ENCODE measurements around the gene ABCA13.
"Not testable (repeated sequence)": the region's sequence is repeated elsewhere in the genome, so short reads cannot be mapped to it uniquely, and the experiment has no call there.

The ABCA13 gene

DNA sequence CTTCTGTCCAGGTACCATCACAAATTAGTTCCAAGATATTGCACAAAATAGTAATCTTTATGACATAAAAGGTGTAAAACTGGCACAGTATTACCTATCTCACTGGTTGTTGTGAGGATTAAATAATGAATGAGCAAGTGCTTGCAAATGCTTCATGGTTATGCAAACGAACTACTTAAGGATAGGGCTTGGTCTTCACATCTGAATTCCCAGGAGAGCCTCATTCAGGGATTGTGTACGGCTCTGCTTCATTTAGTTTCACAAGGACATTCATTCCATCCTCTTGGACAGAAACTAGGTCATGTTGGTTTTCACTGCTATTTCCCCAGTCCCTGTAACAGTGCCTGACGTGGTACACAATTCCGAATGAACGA is 12.1 kb downstream of the ABCA13 start:
- Histone ChIP-seq H3K27ac (no peak overlapping the region), H3K4me1 (no peaks in the 10 kb centered on the region), H3K27me3 (no peaks in the 10 kb centered on the region), H3K4me3 (no peak overlapping the region), H3K9me3 (no peaks in the 10 kb centered on the region), H3K36me3 (no peaks in the 10 kb centered on the region)
- DNase-seq: no peak
- intact Hi-C loops (cut with DNase I; ENCODE audit: low total_unique reads): no loop called here
- TF ChIP-seq CTCF (IDR thresholded peaks at IDR 0.05): no peak

DNA sequence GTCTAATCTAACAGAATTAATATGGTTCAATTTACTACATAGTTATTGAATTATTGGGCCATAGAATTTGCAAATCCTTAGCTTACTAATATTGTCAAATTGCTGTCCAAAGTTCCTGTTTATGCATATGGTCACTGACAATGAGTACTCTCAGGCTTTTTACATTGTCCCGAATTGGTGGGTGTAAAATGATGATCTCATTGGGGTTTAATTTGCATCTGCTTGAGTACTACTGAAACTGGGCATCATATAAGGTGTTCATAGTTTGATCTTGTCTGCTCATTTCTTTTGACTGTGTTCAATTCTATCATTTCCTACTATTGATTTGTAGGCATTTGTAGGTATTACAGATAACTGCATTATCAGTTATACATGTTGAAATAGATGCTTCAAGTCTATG is 12.7 kb downstream of the ABCA13 start:
- no peak for DNase-seq
- Histone ChIP-seq H3K9me3 (no peaks in the 10 kb centered on the region), H3K4me1 (no peaks in the 10 kb centered on the region), H3K36me3 (no peaks in the 10 kb centered on the region), H3K27me3 (no peaks in the 10 kb centered on the region), H3K4me3 (no peak overlapping the region), H3K27ac (no peak overlapping the region)
- TF ChIP-seq CTCF (IDR thresholded peaks at IDR 0.05): no peak
- intact Hi-C loops (cut with DNase I; ENCODE audit: low total_unique reads): no loop called here

DNA sequence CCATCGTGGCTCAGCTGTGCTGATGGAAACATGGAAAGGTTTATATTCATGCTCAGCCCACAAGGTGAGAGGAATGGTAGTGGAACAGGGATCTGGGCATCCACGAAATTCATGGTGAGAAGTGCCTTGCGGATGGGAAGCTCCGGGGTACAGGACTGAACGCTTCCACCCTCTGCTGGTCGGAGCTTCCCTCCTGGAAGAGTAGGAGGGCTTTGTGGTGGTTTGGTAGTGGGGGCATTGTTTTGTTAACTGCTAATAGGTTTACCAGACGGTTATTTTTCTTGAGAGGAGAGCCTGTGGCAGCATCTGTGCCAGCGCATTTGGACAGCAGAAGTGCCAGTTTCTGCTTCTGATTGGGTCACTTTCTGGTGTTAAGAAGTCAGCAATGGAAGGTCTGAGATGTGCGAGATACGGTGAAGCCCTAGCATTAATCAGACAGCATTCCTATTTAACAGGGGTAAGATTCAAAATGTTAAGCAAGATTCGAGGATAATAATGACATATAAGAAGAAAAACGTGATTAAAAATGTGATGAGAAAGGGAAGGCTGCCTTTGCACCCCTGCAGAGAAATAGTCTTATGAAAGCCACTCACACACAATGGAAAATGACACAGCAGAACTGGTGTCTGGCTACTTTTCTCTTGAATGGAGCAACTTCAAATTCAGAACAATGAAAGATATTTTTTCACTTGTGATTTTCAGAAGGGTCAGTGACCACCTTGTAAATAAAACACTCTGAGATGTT is 17.7 kb downstream of the ABCA13 start:
- H3K9me3 ChIP-seq: no peaks in the 10 kb centered on the region
- H3K4me3 ChIP-seq: no peak overlapping the region
- no peaks in the 10 kb centered on the region for H3K27me3 ChIP-seq
- H3K27ac ChIP-seq: no peak overlapping the region
- intact Hi-C loops (cut with DNase I; ENCODE audit: low total_unique reads): no loop called here
- no peak for DNase-seq
- no peak for TF ChIP-seq CTCF (IDR thresholded peaks at IDR 0.05)
- no peaks in the 10 kb centered on the region for H3K4me1 ChIP-seq
- H3K36me3 ChIP-seq: no peaks in the 10 kb centered on the region

DNA sequence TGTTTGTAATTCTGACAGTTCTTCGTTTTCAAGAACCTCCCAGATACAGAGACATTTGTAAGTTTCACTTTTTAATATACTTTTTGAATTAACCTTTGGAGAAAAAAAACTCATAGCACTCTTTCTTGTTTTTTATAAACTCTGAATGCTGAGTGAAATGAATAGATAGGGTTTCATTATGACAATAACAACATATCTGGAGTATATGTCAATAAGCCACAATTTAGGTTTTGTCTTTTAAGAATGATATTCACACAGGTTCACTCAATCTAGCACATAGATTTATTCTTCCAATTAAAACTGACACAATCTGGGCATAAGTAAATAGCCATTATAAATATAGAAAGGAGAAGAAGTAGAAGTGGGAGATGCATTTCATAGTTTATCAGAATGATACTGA is 21.7 kb downstream of the ABCA13 start:
- TF ChIP-seq CTCF (IDR thresholded peaks at IDR 0.05): no peak
- H3K4me1 ChIP-seq: no peaks in the 10 kb centered on the region
- H3K27ac ChIP-seq: no peak overlapping the region
- intact Hi-C loops (cut with DNase I; ENCODE audit: low total_unique reads): no loop called here
- no peaks in the 10 kb centered on the region for H3K9me3 ChIP-seq
- no peak overlapping the region for H3K4me3 ChIP-seq
- H3K36me3 ChIP-seq: no peaks in the 10 kb centered on the region
- DNase-seq: no peak
- H3K27me3 ChIP-seq: no peaks in the 10 kb centered on the region

GRCh38 chr7:48193421-48193820 is 22.2 kb downstream of the ABCA13 start:
- Histone ChIP-seq H3K36me3 (no peaks in the 10 kb centered on the region), H3K9me3 (no peaks in the 10 kb centered on the region), H3K4me3 (no peak overlapping the region), H3K27me3 (no peaks in the 10 kb centered on the region), H3K4me1 (no peaks in the 10 kb centered on the region), H3K27ac (no peak overlapping the region)
- intact Hi-C loops (cut with DNase I; ENCODE audit: low total_unique reads): no loop called here
- no peak for DNase-seq
- TF ChIP-seq CTCF (IDR thresholded peaks at IDR 0.05): no peak

- H3K36me3 ChIP-seq; H3K27me3 ChIP-seq; H3K9me3 ChIP-seq; intact Hi-C loops (cut with DNase I; ENCODE audit: low total_unique reads); H3K4me1 ChIP-seq; H3K27ac ChIP-seq; DNase-seq; H3K4me3 ChIP-seq: not testable (repeated sequence)
Measured at GRCh38 chr7:48200946-48201589, 29.8 kb downstream of the ABCA13 start.

DNA sequence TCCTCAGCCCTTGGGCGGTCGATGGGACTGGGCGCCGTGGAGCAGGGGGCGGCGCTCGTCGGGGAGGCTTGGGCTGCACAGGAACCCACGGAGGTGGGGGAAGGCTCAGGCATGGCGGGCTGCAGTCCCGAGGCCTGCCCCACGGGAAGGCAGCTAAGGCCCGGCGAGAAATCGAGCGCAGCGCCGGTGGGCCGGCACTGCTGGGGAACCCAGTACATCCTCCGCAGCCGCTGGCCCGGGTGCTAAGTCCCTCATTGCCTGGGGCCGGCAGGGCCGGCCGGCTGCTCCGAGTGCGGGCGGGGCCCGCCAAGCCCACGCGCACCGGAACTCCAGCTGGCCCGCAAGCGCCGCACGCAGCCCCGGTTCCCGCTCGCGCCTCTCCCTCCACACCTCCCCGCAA is 31.7 kb downstream of the ABCA13 start:
- H3K4me3 ChIP-seq; DNase-seq; H3K27me3 ChIP-seq; H3K27ac ChIP-seq; H3K4me1 ChIP-seq; H3K9me3 ChIP-seq; H3K36me3 ChIP-seq; intact Hi-C loops (cut with DNase I; ENCODE audit: low total_unique reads): not testable (repeated sequence)
